Measurements from ENCODE around the gene AKIP1. TPM values are rescaled to one million over a fixed set of nuclear protein-coding genes. Genes with fewer than 3 reads are reported as not detected.
"Not testable (repeated sequence)": the region's sequence is repeated elsewhere in the genome, so short reads cannot be mapped to it uniquely, and the experiment has no call there.

The AKIP1 gene
- total RNA-seq, 4 donors from 2014 or later = 10.1 to 18.6 (median 13.6) TPM

DNA sequence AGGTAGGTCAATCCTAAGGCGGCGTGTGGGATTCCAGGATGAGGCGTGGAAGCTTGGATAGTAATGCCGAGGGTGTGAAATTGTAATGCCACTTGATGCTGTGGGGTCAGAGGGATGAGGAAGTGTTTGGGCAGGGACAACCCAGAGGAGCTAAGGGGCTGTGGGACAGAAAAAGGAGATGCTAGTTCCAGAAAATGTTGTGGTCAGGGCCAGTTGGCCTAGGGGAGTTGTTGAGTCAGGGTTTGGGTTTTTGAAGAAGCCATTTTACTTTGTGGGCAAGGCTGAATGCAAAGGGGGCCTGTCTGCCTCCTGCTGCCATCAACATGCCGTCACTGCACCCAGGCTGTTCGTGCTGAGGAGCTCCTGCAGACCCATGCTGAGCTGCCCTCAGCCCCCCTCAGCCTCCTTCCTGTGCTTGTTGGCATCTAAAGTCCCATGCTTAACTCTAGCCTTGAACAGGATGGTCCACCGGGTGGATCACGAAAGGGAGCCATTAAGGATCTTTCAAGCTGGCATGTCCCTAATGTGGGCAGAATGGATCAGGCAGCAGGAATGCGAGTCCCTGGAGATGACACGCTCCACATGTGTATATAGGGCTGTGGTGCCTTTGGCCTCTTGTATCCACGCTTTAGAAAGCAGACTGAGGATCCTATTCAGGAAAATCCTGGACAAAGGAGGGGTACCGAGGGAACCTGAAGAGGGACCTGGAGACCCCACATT is 19.6 kb downstream of the AKIP1 start:
- H3K4me3 ChIP-seq (ENCODE audit: low read depth, poor library complexity, severe bottlenecking) = no peak overlapping the region
- intact Hi-C loops (cut with DNase I; ENCODE audit: low total_unique reads) = no loop called here
- no peak for DNase-seq (ENCODE audit: low spot score in 2 of 2)
- 91% methylated on average over 12 of the region's 12 CpGs for whole genome bisulfite sequencing, 2 donors
- no peak for TF ChIP-seq POLR2A (IDR thresholded peaks at IDR 0.05)
- TF ChIP-seq, protein P1, sequence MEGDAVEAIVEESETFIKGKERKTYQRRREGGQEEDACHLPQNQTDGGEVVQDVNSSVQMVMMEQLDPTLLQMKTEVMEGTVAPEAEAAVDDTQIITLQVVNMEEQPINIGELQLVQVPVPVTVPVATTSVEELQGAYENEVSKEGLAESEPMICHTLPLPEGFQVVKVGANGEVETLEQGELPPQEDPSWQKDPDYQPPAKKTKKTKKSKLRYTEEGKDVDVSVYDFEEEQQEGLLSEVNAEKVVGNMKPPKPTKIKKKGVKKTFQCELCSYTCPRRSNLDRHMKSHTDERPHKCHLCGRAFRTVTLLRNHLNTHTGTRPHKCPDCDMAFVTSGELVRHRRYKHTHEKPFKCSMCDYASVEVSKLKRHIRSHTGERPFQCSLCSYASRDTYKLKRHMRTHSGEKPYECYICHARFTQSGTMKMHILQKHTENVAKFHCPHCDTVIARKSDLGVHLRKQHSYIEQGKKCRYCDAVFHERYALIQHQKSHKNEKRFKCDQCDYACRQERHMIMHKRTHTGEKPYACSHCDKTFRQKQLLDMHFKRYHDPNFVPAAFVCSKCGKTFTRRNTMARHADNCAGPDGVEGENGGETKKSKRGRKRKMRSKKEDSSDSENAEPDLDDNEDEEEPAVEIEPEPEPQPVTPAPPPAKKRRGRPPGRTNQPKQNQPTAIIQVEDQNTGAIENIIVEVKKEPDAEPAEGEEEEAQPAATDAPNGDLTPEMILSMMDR (IDR thresholded peaks at IDR 0.05) = no peak

DNA sequence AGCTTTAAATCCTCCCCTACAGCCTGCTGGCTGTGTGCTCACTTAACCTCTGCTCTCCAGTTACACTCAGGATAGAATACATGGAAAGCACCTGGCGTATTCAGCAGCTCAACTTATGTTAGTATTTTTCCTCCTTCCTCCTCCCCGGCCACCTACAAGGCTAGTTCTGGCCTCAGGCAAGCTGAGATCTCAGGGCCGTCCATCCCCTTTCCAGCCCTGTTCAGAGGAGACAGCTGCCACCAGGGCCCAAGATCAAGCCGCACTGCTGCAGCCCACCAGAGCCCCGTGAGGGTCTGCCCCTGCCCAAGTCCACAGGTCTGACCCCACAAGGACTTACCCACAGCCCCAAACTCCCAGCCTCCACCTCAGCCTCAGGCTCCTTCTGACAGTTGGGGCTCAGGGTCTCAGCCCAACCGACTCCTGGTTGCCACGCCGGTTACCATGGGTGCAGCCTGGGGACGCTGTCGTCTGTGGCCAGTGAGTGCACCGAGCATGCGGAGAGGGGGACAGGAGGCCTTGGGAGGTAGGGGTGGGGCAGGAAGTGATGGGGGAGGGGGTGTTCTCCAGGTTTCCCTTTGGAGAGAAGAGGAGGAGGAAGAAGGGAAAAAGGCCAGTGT is 21.7 kb downstream of the AKIP1 start, which contains the start of gene C11orf16:
Gene C11orf16, minus strand, starts transcription at position 384 of the 617 bp plus-strand sequence. CDS start 639 bp downstream, outside the sequence.
- intact Hi-C loops (cut with DNase I; ENCODE audit: low total_unique reads) = no loop called here
- H3K4me3 ChIP-seq (ENCODE audit: low read depth, poor library complexity, severe bottlenecking) = no peak within 1 kb of the TSS
- WGBS, 2 donors = 81 to 83% methylated on average over 12 of the region's 12 CpGs
- DNase-seq (ENCODE audit: low spot score in 2 of 2) = no peak
- TF ChIP-seq, protein P1 (IDR thresholded peaks at IDR 0.05) = no peak
- TF ChIP-seq POLR2A (IDR thresholded peaks at IDR 0.05) = no peak

- H3K4me3 ChIP-seq (ENCODE audit: low read depth, poor library complexity, severe bottlenecking) = no peak overlapping the region
- TF ChIP-seq, protein P1 (IDR thresholded peaks at IDR 0.05) = no peak
- TF ChIP-seq POLR2A (IDR thresholded peaks at IDR 0.05) = no peak
- DNase-seq (ENCODE audit: low spot score in 2 of 2) = no peak
- intact Hi-C loops (cut with DNase I; ENCODE audit: low total_unique reads) = no loop called here
- 87 to 94% methylated on average over 6 of the region's 6 CpGs for WGBS, 2 donors
Observed at GRCh38 chr11:8933931-8934330, 22.9 kb downstream of the AKIP1 start.

- 38 to 47% methylated on average over 14 of the region's 14 CpGs for WGBS, 2 donors
- DNase-seq (ENCODE audit: low spot score in 2 of 2) = no peak
- intact Hi-C loops (cut with DNase I; ENCODE audit: low total_unique reads) = no loop called here
- TF ChIP-seq, protein P1 (IDR thresholded peaks at IDR 0.05) = no peak
- TF ChIP-seq POLR2A (IDR thresholded peaks at IDR 0.05) = no peak
- H3K4me3 ChIP-seq (ENCODE audit: low read depth, poor library complexity, severe bottlenecking) = no peak overlapping the region
Observed at GRCh38 chr11:8934742-8935488, 23.9 kb downstream of the AKIP1 start.

- 95 to 98% methylated on average over 2 of the region's 2 CpGs for WGBS, 2 donors
- intact Hi-C loops (cut with DNase I; ENCODE audit: low total_unique reads) = not testable (repeated sequence)
Observed at GRCh38 chr11:8935789-8936188, 24.8 kb downstream of the AKIP1 start.

GRCh38 chr11:8937159-8937558 is 26.2 kb downstream of the AKIP1 start:
- no peak for DNase-seq (ENCODE audit: low spot score in 2 of 2)
- H3K4me3 ChIP-seq (ENCODE audit: low read depth, poor library complexity, severe bottlenecking) = no peak overlapping the region
- TF ChIP-seq, protein P1 (IDR thresholded peaks at IDR 0.05) = no peak
- no peak for TF ChIP-seq POLR2A (IDR thresholded peaks at IDR 0.05)
- WGBS, 2 donors = 70 to 80% methylated on average over 10 of the region's 10 CpGs
- intact Hi-C loops (cut with DNase I; ENCODE audit: low total_unique reads) = no loop called here

More at GRCh38 chr11:8935789-8936188, 24.8 kb downstream of the AKIP1 start:
- DNase-seq (ENCODE audit: low spot score in 2 of 2); H3K4me3 ChIP-seq (ENCODE audit: low read depth, poor library complexity, severe bottlenecking): not testable (repeated sequence)
